ENCODE measurements around the gene ZCCHC18. TPM values are rescaled to one million over a fixed set of nuclear protein-coding genes. Genes with fewer than 3 reads are reported as not detected.
"Not testable (repeated sequence)": the region's sequence is repeated elsewhere in the genome, so short reads cannot be mapped to it uniquely, and the experiment has no call there.

ZCCHC18 gene
- total and polyA plus RNA-seq, 12 donors, result 0.38 to 1.7 (median 0.52) TPM; not detected in 1

- DNase-seq (no peak), ATAC-seq (no peak)
- Histone ChIP-seq H3K27me3 (peaks cover 0 to 33% (median 0%) of the 10 kb centered on the region in 7 donors), H3K9me3 (no peaks in the 10 kb centered on the region), H3K4me3 (no peak overlapping the region), H3K27ac (no peak overlapping the region), H3K4me1 (peaks cover 0 to 12% (median 4%) of the 10 kb centered on the region in 9 donors), H3K36me3 (no peaks in the 10 kb centered on the region)
- 93 to 96% methylated on average over 1 of the region's 1 CpG for WGBS, 2 donors
- no peak for TF ChIP-seq CTCF (IDR thresholded peaks at IDR 0.05)
- intact Hi-C loops (cut with DNase I), result no loop called here
Measured at GRCh38 chrX:104108955-104109354, 3.4 kb upstream of the ZCCHC18 start.

GRCh38 chrX:104110491-104111240 lies 1.7 kb upstream of the ZCCHC18 start:
- H3K36me3 ChIP-seq; H3K27ac ChIP-seq; H3K9me3 ChIP-seq; ATAC-seq; H3K4me3 ChIP-seq; DNase-seq; intact Hi-C loops (cut with DNase I): not testable (repeated sequence)
- Histone ChIP-seq H3K4me1 (peaks cover 0 to 20% (median 4%) of the 10 kb centered on the region in 9 donors), H3K27me3 (peaks cover 0 to 33% (median 0%) of the 10 kb centered on the region in 7 donors)
- WGBS, 2 donors, result 73 to 75% methylated on average over 5 to 6 of the region's 6 CpGs

- H3K36me3 ChIP-seq, result no peaks in the 10 kb centered on the region
- TF ChIP-seq CTCF (IDR thresholded peaks at IDR 0.05), result peak; percentile 13 to 63 (median 43)
- H3K27me3 ChIP-seq, result peaks cover 0 to 38% (median 0%) of the 10 kb centered on the region in 7 donors
- no peaks in the 10 kb centered on the region for H3K9me3 ChIP-seq
- intact Hi-C loops (cut with DNase I), result no loop called here
- peak; percentile 24 to 26 for DNase-seq
- WGBS, 2 donors, result 7 to 10% methylated on average over 20 to 24 of the region's 24 CpGs
- H3K4me3 ChIP-seq, result peak overlapping the region in 9 of 10 donors; percentile 40 to 76 (median 65)
- H3K4me1 ChIP-seq, result peaks cover 0 to 20% (median 4%) of the 10 kb centered on the region in 9 donors
- ATAC-seq, result peak in 7 of 8 donors; percentile 57 to 91 (median 81)
- peak overlapping the region in 1 of 10 donors; percentile 80 for H3K27ac ChIP-seq
Measured at GRCh38 chrX:104113222-104113965, 1.1 kb downstream of the ZCCHC18 start.

GRCh38 chrX:104117759-104118158 lies 5.4 kb downstream of the ZCCHC18 start:
- intact Hi-C loops (cut with DNase I), result no loop called here
- no peak for ATAC-seq

More at GRCh38 chrX:104117759-104118158, 5.4 kb downstream of the ZCCHC18 start:
- Histone ChIP-seq H3K9me3 (no peaks in the 10 kb centered on the region), H3K27me3 (peaks cover 0 to 22% (median 0%) of the 10 kb centered on the region in 7 donors), H3K27ac (no peak overlapping the region), H3K4me3 (no peak overlapping the region), H3K36me3 (no peaks in the 10 kb centered on the region), H3K4me1 (peaks cover 0 to 15% (median 0%) of the 10 kb centered on the region in 9 donors)
- TF ChIP-seq CTCF (IDR thresholded peaks at IDR 0.05), result no peak
- no peak for DNase-seq

Data from heart right ventricle (tissue), 16 donors.